ENCODE data around the gene GPR17.

DNA sequence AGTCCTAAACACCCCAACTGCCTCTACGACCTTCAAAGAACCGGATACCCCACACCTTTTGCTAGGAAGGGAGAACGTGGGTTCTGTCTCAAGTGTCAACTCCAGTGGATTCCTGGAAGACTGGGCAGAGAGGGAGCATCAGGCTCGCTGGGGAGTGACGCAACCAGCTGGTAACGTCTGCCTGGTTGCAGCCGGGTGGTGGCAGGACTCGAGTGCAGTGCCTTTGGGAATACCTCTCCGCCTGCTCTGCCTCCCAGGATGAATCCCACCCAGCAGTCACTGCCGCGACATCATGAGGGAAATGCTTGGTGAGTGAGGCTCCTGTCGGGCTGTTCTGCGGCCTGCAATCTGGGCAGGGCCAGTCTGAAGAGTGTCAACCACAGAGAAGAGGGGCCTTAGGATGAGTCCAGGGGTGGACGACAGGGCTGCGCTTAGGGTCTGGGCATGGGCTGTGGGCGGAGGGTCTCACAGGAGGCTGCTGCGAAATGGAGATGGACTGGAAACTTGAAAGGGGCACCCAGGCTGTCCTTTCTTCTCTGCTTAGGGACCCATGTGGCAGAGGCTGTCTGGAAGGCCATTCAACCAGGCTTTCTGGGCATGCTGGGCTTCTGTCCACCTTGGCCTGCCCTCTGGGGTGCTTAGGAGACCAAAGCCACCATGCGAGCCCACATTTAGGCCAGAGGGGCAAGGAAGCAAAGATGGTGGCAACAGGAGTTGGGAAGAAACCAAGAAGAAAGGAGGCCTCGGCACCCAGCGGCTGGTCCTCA lies 12.9 kb downstream of the GPR17 start:
- TF ChIP-seq, protein P1, sequence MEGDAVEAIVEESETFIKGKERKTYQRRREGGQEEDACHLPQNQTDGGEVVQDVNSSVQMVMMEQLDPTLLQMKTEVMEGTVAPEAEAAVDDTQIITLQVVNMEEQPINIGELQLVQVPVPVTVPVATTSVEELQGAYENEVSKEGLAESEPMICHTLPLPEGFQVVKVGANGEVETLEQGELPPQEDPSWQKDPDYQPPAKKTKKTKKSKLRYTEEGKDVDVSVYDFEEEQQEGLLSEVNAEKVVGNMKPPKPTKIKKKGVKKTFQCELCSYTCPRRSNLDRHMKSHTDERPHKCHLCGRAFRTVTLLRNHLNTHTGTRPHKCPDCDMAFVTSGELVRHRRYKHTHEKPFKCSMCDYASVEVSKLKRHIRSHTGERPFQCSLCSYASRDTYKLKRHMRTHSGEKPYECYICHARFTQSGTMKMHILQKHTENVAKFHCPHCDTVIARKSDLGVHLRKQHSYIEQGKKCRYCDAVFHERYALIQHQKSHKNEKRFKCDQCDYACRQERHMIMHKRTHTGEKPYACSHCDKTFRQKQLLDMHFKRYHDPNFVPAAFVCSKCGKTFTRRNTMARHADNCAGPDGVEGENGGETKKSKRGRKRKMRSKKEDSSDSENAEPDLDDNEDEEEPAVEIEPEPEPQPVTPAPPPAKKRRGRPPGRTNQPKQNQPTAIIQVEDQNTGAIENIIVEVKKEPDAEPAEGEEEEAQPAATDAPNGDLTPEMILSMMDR (conservative IDR thresholded peaks at IDR 0.05; ENCODE audit: low read depth in 2 of 2), result no peak
- TF ChIP-seq EZH2 (IDR thresholded peaks at IDR 0.05; ENCODE audit: low read depth, unreplicated experiment), result no peak

Data from GM23338 (cell line).